Panc1 (cell line): ENCODE measurements around the gene ZBTB46. TPM values are rescaled to one million over a fixed set of nuclear protein-coding genes. Genes with fewer than 3 reads are reported as not detected.

ENCODE experiments used
- ATAC-seq: fragments of 200-7000 bp; cut with Tn5 transposase; 2 replicates; pipeline ENCODE4 v1.9.1; 2020; ENCODE audit warnings: mild to moderate bottlenecking, moderate library complexity
- BruUV-seq: library from RNA; stranded (reverse); fragments of 400-500 nt; replicated peaks from 2 replicates; lab custom pipeline; 2021; lab: Mats Ljungman, UMichigan
- CTCF ChIA-PET: fragments of 300-600 bp; sonication (Branson Sonifier 250); formaldehyde crosslinking; loops from one replicate; lab custom pipeline; 2022; ENCODE audit warnings: antibody characterized with exemption; lab: Charles Lee
- POLR2A ChIA-PET: fragments of 300-600 bp; sonication (Branson Sonifier 250); formaldehyde crosslinking; loops from one replicate; lab custom pipeline; 2022; ENCODE audit warnings: antibody characterized with exemption; lab: Charles Lee
- DNase-seq: peaks from one replicate; pipeline ENCODE4 v3.0.0-alpha.2; 2010; ENCODE audit warnings: low read depth, low spot score
- H3K27ac ChIP-seq: 2 replicates; pipeline ENCODE4 v1.5.1; 2011; ENCODE audit warnings: mild to moderate bottlenecking, low read length, inconsistent platforms
- H3K27me3 ChIP-seq: fragments of 200-500 bp; sonication (Bioruptor generic); 2 replicates; pipeline ENCODE4 v1.6.0; 2014; ENCODE audit warnings: low read length, inconsistent platforms; ENCODE audit not compliant: control insufficient read depth, insufficient read depth
- H3K36me3 ChIP-seq: fragments of 200-500 bp; sonication (Bioruptor generic); 2 replicates; pipeline ENCODE4 v1.5.1; 2014; ENCODE audit warnings: inconsistent platforms, mild to moderate bottlenecking, low read length, moderate library complexity; ENCODE audit not compliant: control insufficient read depth, insufficient read depth
- H3K4me1 ChIP-seq: 2 replicates; pipeline ENCODE4 v1.5.1; 2011; ENCODE audit warnings: inconsistent platforms, mild to moderate bottlenecking, low read length, moderate library complexity; ENCODE audit not compliant: control insufficient read depth, insufficient read depth
- H3K4me3 ChIP-seq, 2 experiments: 2 replicates each; pipeline ENCODE4 v1.5.1; 2011 to 2012; ENCODE audit warnings: low read depth in 2 of 2, low read length in 2 of 2, mild to moderate bottlenecking in 2 of 2, inconsistent platforms in 1 of 2, moderate library complexity in 1 of 2
- H3K9me3 ChIP-seq: fragments of 200-500 bp; sonication (Bioruptor generic); 2 replicates; pipeline ENCODE4 v1.5.1; 2014; ENCODE audit warnings: low read depth, mild to moderate bottlenecking, inconsistent platforms, low read length, moderate library complexity; ENCODE audit not compliant: control insufficient read depth, insufficient read depth
- POLR2AphosphoS5 ChIP-seq: IDR thresholded peaks from 2 replicates; pipeline ENCODE4 v1.6.1; 2012; ENCODE audit warnings: mild to moderate bottlenecking, low read depth, low read length, moderate library complexity
- SIN3A ChIP-seq: IDR thresholded peaks from 2 replicates; pipeline ENCODE4 v1.6.1; 2012; ENCODE audit warnings: low read depth, mild to moderate bottlenecking, low read length, moderate library complexity, borderline replicate concordance; ENCODE audit not compliant: insufficient read depth
- TCF7L2 ChIP-seq: IDR thresholded peaks from 2 replicates; pipeline ENCODE4 v1.6.1; 2011; ENCODE audit warnings: mild to moderate bottlenecking, low read depth, low read length, inconsistent platforms
- in situ Hi-C: cut with HindIII; loops from 2 replicates; pipeline ENCODE4 v1.10.0; 2016; ENCODE audit warnings: low sequenced_read_pairs, low pct_unique_long_range_greater_than_20kb
- intact Hi-C: fragments of 100-400 bp; cut with micrococcal nuclease; formaldehyde crosslinking; loops from one replicate; pipeline ENCODE4 v1.10.0; 2022; ENCODE audit not compliant: unreplicated experiment
- total RNA-seq: library from RNA; stranded (reverse); gene quantifications from one replicate; pipeline ENCODE4 v1.2.1, GENCODE V29; 2021; ENCODE audit not compliant: unreplicated experiment
- TF ChIP-seq, protein P1 (sequence below): fragments of 450-650 bp; IDR thresholded peaks from 2 replicates; pipeline ENCODE4 v1.5.1; 2017; ENCODE audit warnings: mild to moderate bottlenecking
- TF ChIP-seq, protein P2 (sequence below), 2 experiments: IDR thresholded peaks; 2 replicates each; pipeline ENCODE4 v1.6.1; 2011 to 2012; ENCODE audit warnings: low read depth in 2 of 2, control low read depth in 1 of 2, low read length in 1 of 2, mild to moderate bottlenecking in 1 of 2, moderate library complexity in 1 of 2; ENCODE audit not compliant: insufficient read depth in 1 of 2

Gene ZBTB46
- total RNA-seq, 1 experiment from 2014 or later = 15.2 TPM

GRCh38 chr20:63848003-63848911 lies 17.2 kb upstream of the ZBTB46 start:
- no TSS peak for BruUV-seq
- ChIA-PET POLR2A (interaction anchor here (0.6 kb wide), 1 partner anchor 107 kb away, joined by 3 read pairs; no protein-coding TSS in a partner anchor), CTCF (interaction anchor here (1.4 kb wide), 1 partner anchor 17 kb away, joined by 3 read pairs; the partner anchor contains the start of gene TPD52L2)
- no peak for TF ChIP-seq SIN3A
- no peak for TF ChIP-seq POLR2AphosphoS5
- TF ChIP-seq, protein P1, sequence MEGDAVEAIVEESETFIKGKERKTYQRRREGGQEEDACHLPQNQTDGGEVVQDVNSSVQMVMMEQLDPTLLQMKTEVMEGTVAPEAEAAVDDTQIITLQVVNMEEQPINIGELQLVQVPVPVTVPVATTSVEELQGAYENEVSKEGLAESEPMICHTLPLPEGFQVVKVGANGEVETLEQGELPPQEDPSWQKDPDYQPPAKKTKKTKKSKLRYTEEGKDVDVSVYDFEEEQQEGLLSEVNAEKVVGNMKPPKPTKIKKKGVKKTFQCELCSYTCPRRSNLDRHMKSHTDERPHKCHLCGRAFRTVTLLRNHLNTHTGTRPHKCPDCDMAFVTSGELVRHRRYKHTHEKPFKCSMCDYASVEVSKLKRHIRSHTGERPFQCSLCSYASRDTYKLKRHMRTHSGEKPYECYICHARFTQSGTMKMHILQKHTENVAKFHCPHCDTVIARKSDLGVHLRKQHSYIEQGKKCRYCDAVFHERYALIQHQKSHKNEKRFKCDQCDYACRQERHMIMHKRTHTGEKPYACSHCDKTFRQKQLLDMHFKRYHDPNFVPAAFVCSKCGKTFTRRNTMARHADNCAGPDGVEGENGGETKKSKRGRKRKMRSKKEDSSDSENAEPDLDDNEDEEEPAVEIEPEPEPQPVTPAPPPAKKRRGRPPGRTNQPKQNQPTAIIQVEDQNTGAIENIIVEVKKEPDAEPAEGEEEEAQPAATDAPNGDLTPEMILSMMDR = no peak
- TF ChIP-seq, protein P2, sequence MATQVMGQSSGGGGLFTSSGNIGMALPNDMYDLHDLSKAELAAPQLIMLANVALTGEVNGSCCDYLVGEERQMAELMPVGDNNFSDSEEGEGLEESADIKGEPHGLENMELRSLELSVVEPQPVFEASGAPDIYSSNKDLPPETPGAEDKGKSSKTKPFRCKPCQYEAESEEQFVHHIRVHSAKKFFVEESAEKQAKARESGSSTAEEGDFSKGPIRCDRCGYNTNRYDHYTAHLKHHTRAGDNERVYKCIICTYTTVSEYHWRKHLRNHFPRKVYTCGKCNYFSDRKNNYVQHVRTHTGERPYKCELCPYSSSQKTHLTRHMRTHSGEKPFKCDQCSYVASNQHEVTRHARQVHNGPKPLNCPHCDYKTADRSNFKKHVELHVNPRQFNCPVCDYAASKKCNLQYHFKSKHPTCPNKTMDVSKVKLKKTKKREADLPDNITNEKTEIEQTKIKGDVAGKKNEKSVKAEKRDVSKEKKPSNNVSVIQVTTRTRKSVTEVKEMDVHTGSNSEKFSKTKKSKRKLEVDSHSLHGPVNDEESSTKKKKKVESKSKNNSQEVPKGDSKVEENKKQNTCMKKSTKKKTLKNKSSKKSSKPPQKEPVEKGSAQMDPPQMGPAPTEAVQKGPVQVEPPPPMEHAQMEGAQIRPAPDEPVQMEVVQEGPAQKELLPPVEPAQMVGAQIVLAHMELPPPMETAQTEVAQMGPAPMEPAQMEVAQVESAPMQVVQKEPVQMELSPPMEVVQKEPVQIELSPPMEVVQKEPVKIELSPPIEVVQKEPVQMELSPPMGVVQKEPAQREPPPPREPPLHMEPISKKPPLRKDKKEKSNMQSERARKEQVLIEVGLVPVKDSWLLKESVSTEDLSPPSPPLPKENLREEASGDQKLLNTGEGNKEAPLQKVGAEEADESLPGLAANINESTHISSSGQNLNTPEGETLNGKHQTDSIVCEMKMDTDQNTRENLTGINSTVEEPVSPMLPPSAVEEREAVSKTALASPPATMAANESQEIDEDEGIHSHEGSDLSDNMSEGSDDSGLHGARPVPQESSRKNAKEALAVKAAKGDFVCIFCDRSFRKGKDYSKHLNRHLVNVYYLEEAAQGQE (IDR thresholded peaks at IDR 0.05; ENCODE audit: insufficient read depth in 1 of 2, low read depth in 2 of 2, low read length in 1 of 2) = no peak
- TF ChIP-seq TCF7L2 = no peak
- no peak overlapping the region for H3K4me3 ChIP-seq
- H3K27ac ChIP-seq = peak overlapping the region; percentile 58
- peaks cover 36% of the 10 kb centered on the region for H3K4me1 ChIP-seq
- DNase-seq (no peak), ATAC-seq (peak; percentile 43)
- H3K27me3 ChIP-seq = no peaks in the 10 kb centered on the region
- no peaks in the 10 kb centered on the region for H3K36me3 ChIP-seq
- no peaks in the 10 kb centered on the region for H3K9me3 ChIP-seq
- intact Hi-C loops (no loop called here), in situ Hi-C loops (no loop called here)

- H3K4me1 ChIP-seq = peaks cover 36% of the 10 kb centered on the region
- no peak for DNase-seq
- no TSS peak for BruUV-seq
- in situ Hi-C loops = no loop called here
- peak overlapping the region; percentile 58 for H3K27ac ChIP-seq
- peak; percentile 4; the same call in 1 of the 2 replicates for ATAC-seq
- no peak overlapping the region; a peak in 1 of 4 replicates for H3K4me3 ChIP-seq
- no peaks in the 10 kb centered on the region for H3K36me3 ChIP-seq
- intact Hi-C loops = no loop called here
- no peaks in the 10 kb centered on the region for H3K9me3 ChIP-seq
- ChIA-PET CTCF (interaction anchor here (1.4 kb wide), 1 partner anchor 18 kb away, joined by 3 read pairs; the partner anchor contains the start of gene TPD52L2), POLR2A (no interaction called here)
- no peak for TF ChIP-seq POLR2AphosphoS5
- TF ChIP-seq, protein P1 = no peak
- no peak for TF ChIP-seq SIN3A
- TF ChIP-seq TCF7L2 = no peak
- TF ChIP-seq, protein P2 (IDR thresholded peaks at IDR 0.05; ENCODE audit: insufficient read depth in 1 of 2, low read depth in 2 of 2, low read length in 1 of 2) = no peak
- no peaks in the 10 kb centered on the region for H3K27me3 ChIP-seq
Measured at GRCh38 chr20:63847237-63848002, 16.4 kb upstream of the ZBTB46 start.
